K562 (cell line): ENCODE measurements around the gene DOK1. TPM values are rescaled to one million over a fixed set of nuclear protein-coding genes. Genes with fewer than 3 reads are reported as not detected.
A peak's percentile ranks its signal among the peaks of the same experiment; 100 is the strongest.

ENCODE experiments used
- CXXC5 ChIP-seq: fragments of 250-450 bp; sonication (Bioruptor Pico); IDR thresholded peaks from 2 replicates; pipeline ENCODE4 v1.8.0; 2022; ENCODE audit warnings: inconsistent platforms, mild to moderate bottlenecking, moderate library complexity
- E2F5 ChIP-seq: sonication (generic); formaldehyde crosslinking; IDR thresholded peaks from 2 replicates; pipeline ENCODE4 v1.8.0; 2022; ENCODE audit warnings: mild to moderate bottlenecking, missing genetic modification reagents
- EP400 ChIP-seq: fragments of 450-650 bp; IDR thresholded peaks from 2 replicates; pipeline ENCODE4 v1.6.1; 2017; ENCODE audit warnings: antibody characterized with exemption, mild to moderate bottlenecking, moderate library complexity
- FOS ChIP-seq: IDR thresholded peaks from 3 replicates; pipeline ENCODE4 v1.6.1; 2011; ENCODE audit not compliant: insufficient read length; ENCODE audit errors: extremely low read depth
- FOSL1 ChIP-seq: fragments of 200-800 bp; sonication (Bioruptor generic); conservative IDR thresholded peaks from 2 replicates; pipeline ENCODE4 v1.6.1; 2016; ENCODE audit warnings: missing genetic modification characterization, missing compliant biosample characterization
- KDM4B ChIP-seq, 2 experiments: fragments of 450-650 bp in 1 of 2; sonication (generic) in 1 of 2; IDR thresholded peaks; 2 replicates each; pipeline ENCODE4 v1.6.1; 2016 to 2017; ENCODE audit warnings: borderline replicate concordance in 2 of 2, antibody characterized with exemption in 1 of 2, low read depth in 1 of 2, mild to moderate bottlenecking in 1 of 2
- MED1 ChIP-seq: sonication (generic); formaldehyde crosslinking; IDR thresholded peaks from 2 replicates; pipeline ENCODE4 v1.8.1; 2023; ENCODE audit warnings: missing genetic modification reagents, borderline replicate concordance
- NRF1 ChIP-seq, 2 experiments: fragments of 450-650 bp; IDR thresholded peaks in 1 of 2; conservative IDR thresholded peaks in 1 of 2; 2 replicates each; pipeline ENCODE4 v1.6.1; 2014; ENCODE audit warnings: mild to moderate bottlenecking in 2 of 2
- PHB2 ChIP-seq: fragments of 450-650 bp; IDR thresholded peaks from 2 replicates; pipeline ENCODE4 v1.6.1; 2017; ENCODE audit warnings: low read depth
- PHF8 ChIP-seq: fragments of 200-600 bp; sonication (generic); IDR thresholded peaks from 2 replicates; pipeline ENCODE4 v1.6.1; 2012; ENCODE audit warnings: mixed run types, mild to moderate bottlenecking, inconsistent platforms, low read length, moderate library complexity, borderline replicate concordance
- POLR3A ChIP-seq: IDR thresholded peaks from 2 replicates; pipeline ENCODE4 v1.6.1; 2011; ENCODE audit warnings: borderline replicate concordance, mild to moderate bottlenecking, moderate library complexity; ENCODE audit not compliant: insufficient read length, insufficient read depth; ENCODE audit errors: extremely low read depth
- PRMT5 ChIP-seq: sonication (generic); formaldehyde crosslinking; IDR thresholded peaks from 2 replicates; pipeline ENCODE4 v1.5.0; 2020; ENCODE audit warnings: missing genetic modification reagents
- SAFB2 ChIP-seq: fragments of 200-400 bp; formaldehyde crosslinking; IDR thresholded peaks from 2 replicates; pipeline ENCODE4 v1.6.1; 2018; ENCODE audit warnings: borderline replicate concordance, low read length, low read depth, moderate library complexity; ENCODE audit not compliant: severe bottlenecking
- SETDB1 ChIP-seq: IDR thresholded peaks from one replicate; pipeline ENCODE4 v1.6.1; 2012; ENCODE audit warnings: low read length, control low read depth, inconsistent platforms
- SIX5 ChIP-seq, 2 experiments: IDR thresholded peaks; 2 replicates each; pipeline ENCODE4 v1.6.1; 2011; ENCODE audit warnings: low read length in 2 of 2, borderline replicate concordance in 1 of 2, low read depth in 1 of 2, mild to moderate bottlenecking in 1 of 2, moderate library complexity in 1 of 2; ENCODE audit not compliant: insufficient read depth in 1 of 2
- SMAD4 ChIP-seq: fragments of 250-450 bp; sonication (Bioruptor Pico); conservative IDR thresholded peaks from 2 replicates; pipeline ENCODE4 v1.8.0; 2021; ENCODE audit warnings: inconsistent platforms, mild to moderate bottlenecking, moderate library complexity
- SMARCA5 ChIP-seq: fragments of 450-650 bp; IDR thresholded peaks from 2 replicates; pipeline ENCODE4 v1.6.1; 2016
- STAT5B ChIP-seq: fragments of 250-450 bp; sonication (Bioruptor Pico); IDR thresholded peaks from 2 replicates; pipeline ENCODE4 v1.8.0; 2021; ENCODE audit warnings: mild to moderate bottlenecking, inconsistent platforms
- TAL1 ChIP-seq: fragments of 450-650 bp; IDR thresholded peaks from 2 replicates; pipeline ENCODE4 v1.6.1; 2016; ENCODE audit warnings: mild to moderate bottlenecking
- TARDBP ChIP-seq: fragments of 450-650 bp; IDR thresholded peaks from 2 replicates; pipeline ENCODE4 v1.6.1; 2016
- TCF15 ChIP-seq: fragments of 250-450 bp; sonication (Bioruptor Pico); IDR thresholded peaks from 2 replicates; pipeline ENCODE4 v1.8.0; 2022; ENCODE audit warnings: moderate library complexity, mild to moderate bottlenecking, inconsistent platforms
- ZNF121 ChIP-seq: sonication (generic); formaldehyde crosslinking; conservative IDR thresholded peaks from 2 replicates; pipeline ENCODE4 v1.8.0; 2022; ENCODE audit warnings: missing genetic modification reagents
- ZNF197 ChIP-seq: fragments of 200-800 bp; sonication (Bioruptor generic); IDR thresholded peaks from 2 replicates; pipeline ENCODE4 v1.6.1; 2016; ENCODE audit warnings: low read depth, missing genetic modification characterization, missing compliant biosample characterization
- ZNF347 ChIP-seq: fragments of 450-650 bp; formaldehyde crosslinking; IDR thresholded peaks from 2 replicates; pipeline ENCODE4 v1.4.0; 2020; ENCODE audit warnings: low read depth, mild to moderate bottlenecking, moderate library complexity
- ZNF395 ChIP-seq: fragments of 200-800 bp; sonication (Bioruptor generic); IDR thresholded peaks from 2 replicates; pipeline ENCODE4 v1.6.1; 2017; ENCODE audit warnings: missing genetic modification characterization, missing compliant biosample characterization
- ZNF431 ChIP-seq: sonication (generic); formaldehyde crosslinking; IDR thresholded peaks from 2 replicates; pipeline ENCODE4 v1.8.0; 2022; ENCODE audit warnings: mild to moderate bottlenecking, missing genetic modification reagents
- ZNF696 ChIP-seq: fragments of 250-450 bp; sonication (Bioruptor Pico); conservative IDR thresholded peaks from 2 replicates; pipeline ENCODE4 v1.4.0; 2020; ENCODE audit warnings: mild to moderate bottlenecking, moderate library complexity
- ZNF785 ChIP-seq: fragments of 250-450 bp; sonication (Bioruptor Pico); IDR thresholded peaks from 2 replicates; pipeline ENCODE4 v1.4.0; 2020; ENCODE audit warnings: mild to moderate bottlenecking
- polyA plus RNA-seq, 8 experiments: library from polyadenylated mRNA; depleted of rRNA in 4 of 8; stranded (reverse) in 5 of 8; unstranded in 3 of 8; fragments of >200 nt; fragmentation: Nextera tagmentation in 2 of 8; fragmentation: Illumina TruSeq in 1 of 8; extraction: Ambion mirVana in 2 of 8; extraction: Trizol in 1 of 8; gene quantifications; 2 replicates each; pipeline versions ENCODE4 v1.2.1 to v1.2.3, GENCODE V29; 2011 to 2014; ENCODE audit warnings: inconsistent platforms in 1 of 8, missing spikeins in 1 of 8
- total RNA-seq, 7 experiments: library from RNA; depleted of rRNA in 6 of 7; stranded (reverse); fragments of >200 nt in 6 of 7; fragmentation: Illumina TruSeq in 2 of 7; extraction: Trizol in 2 of 7; gene quantifications; 2 replicates each; pipeline versions ENCODE4 v1.2.1 to v1.2.3, GENCODE V29; 2011 to 2021; ENCODE audit warnings: low replicate concordance in 1 of 7

DOK1 gene
- total and polyA plus RNA-seq, 9 of the 15 experiments (the other 6 are each of a cell fraction or from before 2014, with no cell fraction given), result 0.59 to 36.4 (median 16.1) TPM

- no peak for TF ChIP-seq ZNF395
- TF ChIP-seq PHB2, result no peak
- TF ChIP-seq ZNF347 (CRISPR knock-in tag), result no peak
- no peak for TF ChIP-seq E2F5 (CRISPR knock-in tag)
- TF ChIP-seq TAL1, result no peak
- TF ChIP-seq FOS, result no peak
- no peak for TF ChIP-seq ZNF696
- no peak for TF ChIP-seq ZNF197 (CRISPR knock-in tag)
- no peak for TF ChIP-seq SETDB1
- TF ChIP-seq ZNF431 (CRISPR knock-in tag), result no peak
- no peak for TF ChIP-seq SIX5 (IDR thresholded peaks at IDR 0.05; ENCODE audit: borderline replicate concordance in 1 of 2, insufficient read depth in 1 of 2, low read depth in 1 of 2, low read length in 2 of 2)
- TF ChIP-seq TCF15, result no peak
- TF ChIP-seq SMAD4 (CRISPR knock-in tag), result peak; percentile 35
- TF ChIP-seq ZNF121 (CRISPR knock-in tag), result no peak
- TF ChIP-seq MED1 (CRISPR knock-in tag), result no peak
- TF ChIP-seq CXXC5 (CRISPR knock-in tag), result peak; percentile 48; the same call in 1 of the 2 replicates
- TF ChIP-seq SMARCA5, result no peak
- no peak for TF ChIP-seq STAT5B
- TF ChIP-seq SAFB2, result no peak
- no peak for TF ChIP-seq TARDBP
- no peak for TF ChIP-seq PRMT5 (CRISPR knock-in tag)
- TF ChIP-seq KDM4B (IDR thresholded peaks at IDR 0.05; ENCODE audit: borderline replicate concordance in 2 of 2, low read depth in 1 of 2), result no peak
- TF ChIP-seq PHF8, result peak; percentile 27; the same call in 1 of the 2 replicates
- TF ChIP-seq EP400, result 0 out of 2 replicates have a peak, but pooled peaks have one; percentile 14
- TF ChIP-seq NRF1 (conservative IDR thresholded peaks at IDR 0.05 in 1 of 2, IDR thresholded peaks at IDR 0.05 in 1 of 2), result no peak; a peak in 2 of 4 replicates
- TF ChIP-seq POLR3A, result no peak
- no peak; the same call in 1 of the 2 replicates for TF ChIP-seq FOSL1 (tag)
- TF ChIP-seq ZNF785 (CRISPR knock-in tag), result no peak
These were observed 19.4 kb downstream of the DOK1 start (continued) for GRCh38 chr2:74573747-74574562.
